Measurements from ENCODE around the gene HOXC9.
A peak's percentile ranks its signal among the peaks of the same experiment; 100 is the strongest.

HOXC9 gene

DNA sequence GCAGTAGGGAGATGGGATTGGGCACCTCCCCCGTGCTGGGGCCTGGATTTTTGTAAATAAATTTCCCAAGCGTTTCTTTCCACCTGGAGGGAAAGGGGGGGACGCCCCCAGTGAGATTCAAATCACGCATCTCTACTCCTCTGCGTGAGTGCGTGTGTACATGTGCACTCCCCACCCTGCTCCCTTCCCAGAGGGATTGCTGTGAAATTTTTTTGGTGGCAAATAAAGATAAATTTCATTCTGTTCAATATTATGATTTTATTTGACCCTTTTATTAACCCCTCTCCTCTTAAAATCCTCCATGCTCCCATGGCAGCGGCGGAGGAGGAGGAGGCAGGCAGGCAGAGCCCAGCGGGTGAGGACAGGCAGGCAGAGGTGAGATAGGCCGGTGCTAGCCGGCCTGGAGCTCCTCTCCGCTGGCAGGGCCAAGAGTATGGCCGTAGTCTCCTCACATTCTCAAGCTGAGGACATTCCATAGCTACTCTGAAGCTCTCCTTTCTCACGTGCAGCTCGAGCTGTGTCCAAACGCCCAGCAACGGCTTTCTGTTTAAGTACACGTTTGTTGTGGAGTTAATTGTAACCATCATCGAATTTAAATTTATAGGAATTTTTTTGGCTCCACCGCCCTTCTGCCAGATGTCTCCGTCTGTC is 23.7 kb upstream of the HOXC9 start:
- peak; percentile 63 for DNase-seq

DNA sequence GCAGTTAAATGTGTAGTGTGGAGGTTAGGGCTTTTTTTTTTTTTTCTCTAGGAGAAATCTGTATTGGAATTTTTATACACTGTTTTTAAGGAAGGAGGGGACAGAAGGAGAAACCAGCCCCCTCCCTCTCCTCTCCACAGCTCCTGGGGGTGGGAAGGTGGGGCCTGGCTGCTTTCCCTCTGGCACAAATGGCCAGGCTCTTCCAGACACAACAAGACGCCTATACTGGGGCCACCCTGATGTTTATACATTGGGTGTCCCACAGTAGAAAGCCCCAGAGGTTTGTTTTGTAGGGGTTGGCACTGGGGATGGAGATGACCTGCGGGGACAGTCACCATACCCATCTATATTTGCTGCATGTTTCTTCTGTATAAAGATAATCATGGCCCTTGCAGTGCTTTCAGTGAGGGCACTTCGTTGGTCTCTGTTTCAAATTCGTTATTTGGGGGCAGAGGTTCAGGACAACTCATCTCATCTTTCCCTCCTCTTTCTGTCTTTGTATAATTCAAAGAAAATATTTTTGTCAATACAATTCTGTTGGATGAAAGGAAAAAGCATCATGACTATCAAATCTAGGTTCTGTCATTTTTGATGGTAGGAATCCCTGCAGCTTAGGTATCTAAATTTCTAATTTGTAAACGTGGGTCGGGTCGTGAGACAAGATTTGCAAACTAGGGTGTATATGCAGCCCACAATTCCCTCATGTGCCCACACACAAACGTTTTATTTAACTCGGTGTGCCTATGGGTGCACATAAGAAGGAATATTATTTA is 23.0 kb upstream of the HOXC9 start:
- peak; percentile 37 for DNase-seq

GRCh38 chr12:53977596-53978445 is 22.1 kb upstream of the HOXC9 start:
- no peak for DNase-seq

GRCh38 chr12:53978477-53979356 is 21.2 kb upstream of the HOXC9 start:
- peak; percentile 79 for DNase-seq

DNA sequence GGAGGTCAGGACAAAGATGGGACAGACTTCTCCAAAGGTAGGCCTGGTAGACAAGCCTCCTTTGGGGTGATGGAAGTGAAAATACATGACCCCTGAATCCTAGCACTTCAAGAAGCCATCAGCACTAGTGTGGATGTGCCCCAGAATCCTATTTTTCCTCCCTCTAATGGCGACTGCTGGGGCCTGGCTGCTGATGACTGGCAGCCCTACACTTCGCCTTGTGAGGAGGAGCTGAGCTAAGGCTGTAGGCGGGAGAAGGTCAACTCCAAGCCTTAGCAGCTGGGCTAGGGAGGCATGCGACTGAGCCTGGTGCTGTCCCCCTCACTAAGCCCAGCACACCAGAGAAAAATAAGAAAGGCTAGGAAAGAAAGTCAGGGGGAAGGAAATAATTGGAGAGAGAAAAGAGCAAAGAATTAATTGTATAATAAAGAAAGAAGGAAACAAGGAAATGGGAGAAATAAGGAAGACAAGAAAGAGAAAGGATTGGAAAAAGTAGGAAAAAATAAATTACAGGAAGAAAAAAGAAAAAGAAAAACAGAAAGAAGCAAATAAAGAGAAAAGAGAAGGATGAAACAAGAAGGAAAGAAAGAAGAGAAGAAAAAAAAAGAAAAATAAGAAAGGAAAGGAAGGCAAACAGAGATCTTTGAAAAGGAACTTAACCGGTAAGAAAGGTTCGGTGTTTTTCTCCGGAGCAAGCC is 19.7 kb upstream of the HOXC9 start:
- DNase-seq: peak; percentile 48

- peak; percentile 23 for DNase-seq
Observed at GRCh38 chr12:53980802-53981496, 19.0 kb upstream of the HOXC9 start.

DNA sequence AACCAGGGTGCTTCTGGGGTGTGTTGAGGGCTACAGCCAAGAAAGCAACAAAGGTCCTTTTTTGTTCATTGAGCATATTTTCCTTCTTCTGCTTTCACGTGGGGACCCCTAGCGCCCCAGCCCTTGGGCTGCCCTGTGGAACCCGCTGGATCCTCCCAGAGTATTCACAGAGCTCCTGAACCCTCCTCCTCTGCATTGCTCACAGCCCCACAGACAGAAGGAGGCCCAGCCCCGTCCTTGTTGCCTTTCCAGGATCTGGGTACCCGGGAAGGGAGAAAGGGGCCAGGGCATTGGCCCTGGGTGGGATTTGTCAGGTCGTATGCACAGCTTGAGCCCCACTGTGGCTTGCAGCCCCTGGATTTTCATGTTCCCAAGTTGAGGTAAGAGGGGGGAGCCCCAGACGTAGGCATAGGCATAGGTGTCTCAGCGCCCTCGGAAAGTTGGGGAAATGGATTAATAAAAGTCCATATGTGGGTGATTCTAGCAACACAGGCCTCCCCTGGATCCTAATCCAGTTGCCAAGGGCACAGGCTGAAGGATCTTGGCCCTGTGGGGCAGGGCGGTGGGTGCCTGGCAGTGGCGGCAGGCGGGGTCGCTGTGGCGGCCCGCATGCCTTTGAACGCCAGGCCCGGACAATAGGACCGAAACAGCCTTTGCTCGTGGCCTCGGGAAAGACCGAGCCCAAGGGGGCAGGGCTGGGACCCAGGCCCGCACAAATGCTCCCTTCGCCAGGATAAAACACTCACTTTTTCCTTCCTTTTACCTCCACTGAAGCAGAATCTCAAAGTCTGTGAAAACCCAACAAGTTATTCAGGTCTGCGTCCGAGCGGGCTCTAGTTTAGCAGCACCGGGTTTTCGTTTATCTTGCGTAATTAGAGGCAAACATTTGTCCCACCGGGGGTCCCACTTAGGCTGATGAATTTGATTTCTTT is 18.1 kb upstream of the HOXC9 start:
- DNase-seq: peak; percentile 68

GRCh38 chr12:53982648-53983567 is 17.1 kb upstream of the HOXC9 start:
- DNase-seq: no peak

GRCh38 chr12:53983568-53983949 is 16.4 kb upstream of the HOXC9 start:
- DNase-seq: no peak

- peak; percentile 44 for DNase-seq
Observed at GRCh38 chr12:53983950-53984572, 15.9 kb upstream of the HOXC9 start.

- DNase-seq: peak; percentile 95
Observed at GRCh38 chr12:53984901-53985691, 14.9 kb upstream of the HOXC9 start, which contains the start of gene HOXC10. TSS of gene HOXC10 (plus strand) at chr12:53985146. CDS start at chr12:53985260, 114 bp downstream.

GRCh38 chr12:53985692-53985993 is 14.3 kb upstream of the HOXC9 start:
- no peak for DNase-seq

GRCh38 chr12:53985994-53986685 is 13.8 kb upstream of the HOXC9 start:
- DNase-seq: peak; percentile 60

- DNase-seq: no peak
Observed at GRCh38 chr12:53986686-53987483, 13.1 kb upstream of the HOXC9 start.

DNA sequence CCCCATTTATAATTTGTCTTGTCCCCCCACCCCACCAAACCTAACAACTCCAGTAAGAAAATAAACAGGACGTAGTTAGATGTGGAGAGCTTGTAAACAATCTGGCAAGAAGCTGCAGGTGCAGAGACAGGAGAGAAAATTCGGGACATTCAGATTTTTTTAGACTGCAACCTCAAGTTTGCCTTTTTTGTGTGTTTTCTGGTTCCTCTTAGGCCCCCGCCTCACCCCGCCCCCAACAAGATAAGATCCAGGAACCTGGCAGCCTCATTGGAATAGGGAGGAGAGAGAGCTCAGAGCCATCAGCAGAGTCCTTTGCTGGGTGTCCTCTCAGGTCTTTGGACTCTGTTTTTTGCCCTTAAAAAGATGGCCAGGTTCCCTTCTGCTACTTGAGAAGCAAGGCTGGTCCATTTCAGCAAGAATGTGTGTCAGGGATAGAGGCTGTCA is 12.2 kb upstream of the HOXC9 start:
- no peak for DNase-seq
